OCI-LY7 (cell line): ENCODE data around the gene RBM33.
A peak's percentile ranks its signal among the peaks of the same experiment; 100 is the strongest.

ENCODE experiments used
- CTCF ChIP-seq: fragments of 200-600 bp; sonication (generic); conservative IDR thresholded peaks from 2 replicates; pipeline ENCODE4 v1.5.1; 2014; ENCODE audit warnings: mild to moderate bottlenecking, antibody characterized with exemption, low read length, moderate library complexity, mixed read lengths
- EZH2phosphoT487 ChIP-seq: fragments of 200-600 bp; sonication (generic); IDR thresholded peaks from 2 replicates; pipeline ENCODE4 v1.6.1; 2018; ENCODE audit warnings: low read depth, borderline replicate concordance, mild to moderate bottlenecking, mixed run types, antibody characterized with exemption, low read length, moderate library complexity, mixed read lengths

- 0 out of 2 replicates have a peak, but pooled peaks have one; percentile 0 for TF ChIP-seq CTCF
- no peak for TF ChIP-seq EZH2phosphoT487
Measured at GRCh38 chr7:155732286-155732685, 87.8 kb downstream of the RBM33 start.
